GM12891 (cell line): ENCODE results near the gene CABCOCO1.
"Not testable (repeated sequence)": the region's sequence is repeated elsewhere in the genome, so short reads cannot be mapped to it uniquely, and the experiment has no call there.

Experiments used
- DNase-seq: peaks from one replicate; pipeline ENCODE4 v3.0.0; 2011; ENCODE audit warnings: low spot score; ENCODE audit not compliant: insufficient read length
- FAIRE-seq: peaks from 2 replicates; lab custom pipeline; 2011; peaks lifted over from hg19 to GRCh38; lab: Jason Lieb, UNC
- PAX5 ChIP-seq: IDR thresholded peaks from 2 replicates; pipeline ENCODE4 v1.6.1; 2011; ENCODE audit warnings: low read length, moderate library complexity, mild to moderate bottlenecking; ENCODE audit not compliant: insufficient read depth, severe bottlenecking
- POLR2A ChIP-seq: IDR thresholded peaks from 2 replicates; pipeline ENCODE4 v1.6.1; 2011; ENCODE audit warnings: low read depth, low read length, control low read depth
- POLR2AphosphoS5 ChIP-seq: IDR thresholded peaks from 2 replicates; pipeline ENCODE4 v1.6.1; 2011; ENCODE audit warnings: low read depth, low read length, control low read depth
- POU2F2 ChIP-seq: IDR thresholded peaks from 2 replicates; pipeline ENCODE4 v1.6.1; 2011; ENCODE audit warnings: low read depth, mild to moderate bottlenecking, control low read depth, low read length, moderate library complexity
- SPI1 ChIP-seq: IDR thresholded peaks from 2 replicates; pipeline ENCODE4 v1.6.1; 2011; ENCODE audit warnings: low read depth, low read length, control low read depth
- TAF1 ChIP-seq: IDR thresholded peaks from 2 replicates; pipeline ENCODE4 v1.6.1; 2011; ENCODE audit warnings: low read depth, low read length, control low read depth

The CABCOCO1 gene

DNA sequence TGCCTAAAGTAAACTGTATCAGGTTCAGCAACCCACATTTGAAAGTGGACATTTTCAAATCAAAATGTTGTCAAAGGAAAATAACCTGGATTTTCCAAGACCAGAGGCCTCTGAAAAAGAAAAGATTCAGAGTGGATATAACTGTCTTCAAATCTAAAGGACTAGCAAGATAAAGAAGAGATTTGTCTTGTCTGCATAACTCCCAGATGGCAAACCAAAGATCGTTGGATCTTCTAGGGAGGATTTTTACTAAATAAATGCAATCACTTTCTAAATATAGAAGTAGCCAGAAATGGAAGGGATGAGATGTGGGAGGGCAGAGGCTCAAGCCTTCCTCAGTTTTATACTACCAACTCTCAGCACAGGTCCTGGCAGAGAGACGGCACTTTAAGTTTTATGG is 39.0 kb downstream of the CABCOCO1 start:
- FAIRE-seq (no peak), DNase-seq (no peak)
- TF ChIP-seq PAX5: no peak
- no peak for TF ChIP-seq SPI1
- TF ChIP-seq POU2F2: no peak
- no peak for TF ChIP-seq POLR2A
- no peak for TF ChIP-seq TAF1
- no peak for TF ChIP-seq POLR2AphosphoS5

GRCh38 chr10:61702584-61702983 is 39.9 kb downstream of the CABCOCO1 start:
- DNase-seq (no peak), FAIRE-seq (no peak)
- TF ChIP-seq TAF1 (no peak), POLR2AphosphoS5 (no peak), PAX5 (no peak), SPI1 (no peak)

- FAIRE-seq (no peak), DNase-seq (no peak)
- no peak for TF ChIP-seq PAX5
- no peak for TF ChIP-seq POU2F2
- TF ChIP-seq POLR2AphosphoS5: no peak
- TF ChIP-seq SPI1: no peak
- no peak for TF ChIP-seq TAF1
- TF ChIP-seq POLR2A: no peak
Measured at GRCh38 chr10:61705022-61705613, 42.4 kb downstream of the CABCOCO1 start.

GRCh38 chr10:61708846-61709245 is 46.1 kb downstream of the CABCOCO1 start:
- FAIRE-seq: no peak

DNA sequence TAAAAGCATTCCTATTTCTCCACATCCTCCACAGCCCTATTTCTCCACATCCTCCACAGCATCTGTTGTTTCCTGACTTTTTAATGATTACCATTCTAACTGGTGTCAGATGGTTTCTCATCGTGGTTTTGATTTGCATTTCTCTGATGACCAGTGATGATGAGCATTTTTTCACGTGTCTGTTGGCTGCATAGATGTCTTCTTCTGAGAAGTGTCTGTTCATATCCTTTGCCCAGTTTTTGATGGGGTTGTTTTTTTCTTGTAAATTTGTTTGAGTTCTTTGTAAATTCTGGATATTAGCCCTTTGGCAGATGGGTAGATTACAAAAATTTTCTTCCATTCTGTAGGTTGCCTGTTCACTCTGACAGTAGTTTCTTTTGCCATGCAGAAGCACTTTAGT is 49.4 kb downstream of the CABCOCO1 start:
- not testable (repeated sequence) for FAIRE-seq

More at GRCh38 chr10:61708846-61709245, 46.1 kb downstream of the CABCOCO1 start:
- DNase-seq: no peak
- no peak for TF ChIP-seq SPI1

DNA sequence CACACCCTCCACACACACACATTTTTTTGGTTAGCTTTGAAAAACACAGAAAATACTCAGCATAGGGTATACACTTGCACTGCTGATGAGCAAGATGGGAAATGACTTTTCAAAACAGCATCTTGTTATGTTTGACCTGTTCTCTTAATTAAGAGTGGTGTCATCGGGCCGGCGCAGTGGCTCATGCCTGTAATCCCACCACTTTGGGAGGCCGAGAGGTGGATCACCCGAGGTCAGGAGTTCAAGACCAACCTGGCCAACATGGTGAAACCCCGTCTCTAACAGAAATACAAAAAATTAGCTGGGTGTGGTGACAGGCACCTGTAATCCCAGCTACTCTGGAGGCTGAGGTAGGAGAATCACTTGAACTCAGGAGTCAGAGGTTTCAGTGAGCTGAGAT is 56.7 kb downstream of the CABCOCO1 start:
- not testable (repeated sequence) for FAIRE-seq, DNase-seq

More for the DNA sequence above, 49.4 kb downstream of the CABCOCO1 start:
- DNase-seq: not testable (repeated sequence)

DNA sequence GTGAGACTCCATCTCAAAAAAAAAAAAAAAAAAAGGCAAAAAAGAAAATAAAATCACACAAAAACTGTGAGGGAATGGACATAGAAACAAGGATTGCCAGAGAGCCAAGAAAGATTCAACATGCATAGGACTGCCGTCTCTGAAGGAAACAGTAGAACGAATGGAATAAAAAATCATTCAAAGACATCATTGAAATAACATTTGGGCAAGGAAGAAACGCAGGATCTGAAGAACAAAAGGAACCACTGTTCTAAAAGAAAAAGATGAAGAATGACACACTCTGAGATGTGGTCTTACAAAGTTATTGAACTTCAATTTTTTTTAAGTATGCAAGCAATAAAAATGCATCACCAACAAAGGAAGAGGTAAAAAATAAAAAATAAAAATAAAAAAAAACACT is 57.2 kb downstream of the CABCOCO1 start:
- TF ChIP-seq POLR2A: no peak
- no peak for TF ChIP-seq TAF1
- TF ChIP-seq POU2F2: no peak
- TF ChIP-seq POLR2AphosphoS5: no peak
- TF ChIP-seq SPI1: no peak
- no peak for TF ChIP-seq PAX5
- no peak for DNase-seq
- FAIRE-seq: no peak

DNA sequence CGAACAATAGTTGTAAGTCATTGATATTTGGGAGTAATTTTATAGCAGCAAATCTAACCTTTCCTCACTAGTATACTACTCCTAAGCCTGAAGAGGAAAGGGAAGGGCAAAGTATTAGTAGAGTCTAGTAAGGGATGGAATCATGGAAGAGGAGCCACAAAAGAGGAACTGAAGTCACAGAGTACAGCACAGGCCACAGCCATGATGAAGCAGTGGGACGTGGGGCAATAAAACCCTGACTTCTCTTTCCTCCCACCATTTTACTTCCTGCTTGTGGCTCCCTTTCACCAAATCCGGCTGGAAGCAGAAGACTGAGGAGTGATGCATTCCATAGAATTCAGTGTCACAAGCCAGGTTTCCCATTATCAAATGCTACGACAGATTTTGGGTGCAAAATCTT is 58.7 kb downstream of the CABCOCO1 start:
- no peak for DNase-seq
- TF ChIP-seq TAF1 (no peak), SPI1 (no peak), POLR2A (no peak), PAX5 (no peak), POU2F2 (no peak), POLR2AphosphoS5 (no peak)
- no peak for FAIRE-seq

GRCh38 chr10:61725221-61725620 is 62.5 kb downstream of the CABCOCO1 start:
- DNase-seq, FAIRE-seq: not testable (repeated sequence)

- FAIRE-seq (no peak), DNase-seq (no peak)
Measured at GRCh38 chr10:61729596-61729995, 66.9 kb downstream of the CABCOCO1 start.

DNA sequence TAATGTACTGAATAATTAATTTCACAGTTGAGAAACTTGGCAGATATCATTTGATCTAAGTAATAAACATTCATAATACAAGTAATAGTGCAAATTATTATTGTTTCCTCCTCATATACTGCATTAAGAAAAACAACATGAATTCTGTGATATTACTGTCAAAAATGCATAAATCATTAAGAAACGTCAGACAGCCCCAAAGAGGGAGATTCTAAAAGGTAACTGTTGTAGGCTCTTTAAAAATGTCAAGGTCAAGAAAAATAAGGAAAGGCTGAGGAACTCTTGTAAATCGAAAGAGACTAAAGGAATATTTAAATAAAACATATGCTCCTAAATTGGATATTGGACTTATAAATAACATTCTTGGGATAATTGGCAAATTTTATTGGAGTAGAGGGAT is 67.9 kb downstream of the CABCOCO1 start:
- no peak for TF ChIP-seq POLR2AphosphoS5
- no peak for TF ChIP-seq TAF1
- no peak for TF ChIP-seq POLR2A
- TF ChIP-seq POU2F2: no peak
- no peak for TF ChIP-seq SPI1
- TF ChIP-seq PAX5: no peak
- DNase-seq (no peak), FAIRE-seq (no peak)

More at GRCh38 chr10:61729596-61729995, 66.9 kb downstream of the CABCOCO1 start:
- TF ChIP-seq POLR2A (no peak), PAX5 (no peak), TAF1 (no peak), POU2F2 (no peak), POLR2AphosphoS5 (no peak), SPI1 (no peak)
